Bladder microvascular endothelial cell (primary cell): ENCODE data around the gene NUP205. TPM values are rescaled to one million over a fixed set of nuclear protein-coding genes. Genes with fewer than 3 reads are reported as not detected.

Experiments
- total RNA-seq: library from RNA; depleted of rRNA; stranded (reverse); fragments of >200 nt; gene quantifications from 2 replicates; pipeline ENCODE4 v1.2.3, GENCODE V29; 2014

Gene NUP205
- 36.8 and 58.2 TPM in 2 replicates for total RNA-seq

GRCh38 chr7:135557455-135558336, at the start of gene NUP205:
Gene NUP205 (plus strand): TSS chr7:135557917. CDS start chr7:135557945, 28 bp downstream.

GRCh38 chr7:135509839-135510591, 47.7 kb upstream of the NUP205 start, which contains the start of gene CNOT4:
Gene CNOT4 (minus strand): TSS chr7:135510102. CDS start chr7:135438331, 71,771 bp downstream.

GRCh38 chr7:135662373-135663114, 104.8 kb downstream of the NUP205 start, which contains the start of gene STMP1:
Gene STMP1 (plus strand): TSS chr7:135662514.

Other genes with a start within 250 kb of the NUP205 start
- 4.2 and 14.3 TPM in 2 replicates for gene CNOT4, start 47.8 kb upstream of the NUP205 start, total RNA-seq
- 5.2 and 9.6 TPM in 2 replicates for gene STMP1, start 104.6 kb downstream of the NUP205 start, total RNA-seq
- gene SLC13A4, start 170.3 kb downstream of the NUP205 start, total RNA-seq = not detected in 2 replicates
- 0.06 and 0.16 TPM in 2 replicates for gene FAM180A, start 190.9 kb downstream of the NUP205 start, total RNA-seq